GM18870 (cell line): Measurements from ENCODE around the gene CRACDL.

Experiments
- ATAC-seq: cut with Tn5 transposase; IDR thresholded peaks from one replicate; pipeline ENCODE4 v1.9.1; 2021; ENCODE audit warnings: moderate library complexity; ENCODE audit not compliant: unreplicated experiment

Gene CRACDL

DNA sequence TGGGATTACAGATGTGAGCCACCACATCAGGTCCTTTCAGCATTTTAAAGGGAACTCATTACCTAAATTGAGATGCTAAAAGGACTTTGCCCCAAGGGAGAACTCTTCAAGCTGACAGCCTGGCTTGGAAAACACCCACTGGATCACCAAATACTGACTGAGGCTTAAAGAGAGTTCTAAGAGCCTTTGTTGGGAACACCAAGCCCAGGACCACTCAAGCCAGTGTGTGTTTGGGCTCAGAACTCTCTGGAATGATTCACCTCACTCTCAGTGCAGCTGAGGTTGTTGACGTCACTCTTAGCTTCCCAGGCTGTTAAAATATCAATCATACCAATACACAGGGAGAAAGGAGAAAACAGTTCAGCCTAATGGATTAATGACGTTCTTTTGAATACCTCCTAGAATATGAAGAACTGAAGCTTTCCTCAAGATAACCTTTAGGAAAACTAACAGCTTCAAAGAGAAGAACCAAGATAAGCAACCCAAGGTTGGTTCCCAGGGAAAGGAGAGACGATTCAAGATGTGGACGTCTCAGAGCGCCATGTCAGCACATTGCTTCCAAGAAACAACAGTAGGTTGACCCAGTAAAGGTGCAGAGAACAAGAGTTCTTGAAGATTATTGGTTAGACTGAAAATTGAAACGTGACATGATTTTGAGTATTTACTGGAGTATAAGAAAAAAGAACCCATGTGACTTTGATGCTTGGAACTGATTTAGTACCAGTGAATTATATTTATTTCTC is 157.1 kb downstream of the CRACDL start:
- ATAC-seq, result no peak

DNA sequence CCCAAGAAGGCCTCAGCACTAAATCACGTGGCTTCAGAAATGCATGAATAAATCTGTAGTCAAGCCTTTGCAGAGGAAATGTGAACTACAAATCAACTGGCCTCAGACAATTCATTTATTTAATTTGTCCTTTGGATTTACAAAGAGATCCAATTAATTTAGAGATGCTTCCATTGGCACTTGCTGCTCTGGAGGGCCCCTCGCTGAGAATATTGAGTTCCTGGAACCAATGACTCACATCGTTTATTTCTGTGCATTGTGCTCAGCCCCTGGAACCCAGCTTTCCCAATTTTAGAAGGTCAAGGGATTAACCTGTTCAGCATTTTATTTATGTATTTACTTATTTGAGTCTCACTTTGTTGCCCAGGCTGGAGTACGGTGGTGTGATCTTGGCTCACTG is 157.9 kb downstream of the CRACDL start:
- no peak for ATAC-seq

DNA sequence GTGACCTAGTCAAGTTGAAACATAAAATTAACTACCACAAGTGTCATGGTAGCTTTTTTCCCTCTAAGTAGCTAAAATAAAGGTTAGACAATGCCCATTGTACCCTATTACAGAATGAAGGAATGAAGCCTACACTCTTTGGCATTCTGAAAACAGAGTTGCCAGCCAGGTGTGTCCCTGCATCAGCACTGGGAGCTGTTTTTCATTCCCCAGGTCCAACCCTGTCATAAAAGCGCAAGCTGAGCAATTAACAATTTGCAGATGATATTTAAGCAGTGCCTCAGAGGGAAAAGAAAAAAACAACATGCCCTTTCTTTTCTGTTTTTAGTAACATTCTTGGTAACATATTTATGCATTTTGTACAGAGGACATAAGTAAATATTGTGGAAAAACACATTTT is 158.3 kb downstream of the CRACDL start:
- no peak for ATAC-seq

DNA sequence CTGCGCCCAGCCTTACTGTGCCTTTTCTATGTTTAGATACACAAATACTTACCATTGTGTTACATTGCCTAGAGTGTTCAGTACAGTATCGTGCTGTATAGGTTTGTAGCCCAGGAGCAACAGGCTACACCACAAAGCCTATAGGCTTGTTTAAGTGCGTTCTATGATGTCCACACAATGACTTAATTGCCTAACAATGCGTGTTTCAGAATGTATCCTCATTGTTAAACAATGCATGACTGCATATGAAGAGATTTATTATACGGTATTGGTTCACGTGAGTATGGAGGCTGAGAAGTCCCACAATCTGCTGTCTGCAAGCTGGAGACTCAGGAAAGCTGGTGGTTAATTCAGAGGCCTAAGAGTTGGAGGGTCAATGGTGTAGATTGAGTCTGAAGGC is 158.9 kb downstream of the CRACDL start:
- no peak for ATAC-seq

GRCh38 chr2:98776136-98776535 is 159.9 kb downstream of the CRACDL start:
- ATAC-seq, result no peak

DNA sequence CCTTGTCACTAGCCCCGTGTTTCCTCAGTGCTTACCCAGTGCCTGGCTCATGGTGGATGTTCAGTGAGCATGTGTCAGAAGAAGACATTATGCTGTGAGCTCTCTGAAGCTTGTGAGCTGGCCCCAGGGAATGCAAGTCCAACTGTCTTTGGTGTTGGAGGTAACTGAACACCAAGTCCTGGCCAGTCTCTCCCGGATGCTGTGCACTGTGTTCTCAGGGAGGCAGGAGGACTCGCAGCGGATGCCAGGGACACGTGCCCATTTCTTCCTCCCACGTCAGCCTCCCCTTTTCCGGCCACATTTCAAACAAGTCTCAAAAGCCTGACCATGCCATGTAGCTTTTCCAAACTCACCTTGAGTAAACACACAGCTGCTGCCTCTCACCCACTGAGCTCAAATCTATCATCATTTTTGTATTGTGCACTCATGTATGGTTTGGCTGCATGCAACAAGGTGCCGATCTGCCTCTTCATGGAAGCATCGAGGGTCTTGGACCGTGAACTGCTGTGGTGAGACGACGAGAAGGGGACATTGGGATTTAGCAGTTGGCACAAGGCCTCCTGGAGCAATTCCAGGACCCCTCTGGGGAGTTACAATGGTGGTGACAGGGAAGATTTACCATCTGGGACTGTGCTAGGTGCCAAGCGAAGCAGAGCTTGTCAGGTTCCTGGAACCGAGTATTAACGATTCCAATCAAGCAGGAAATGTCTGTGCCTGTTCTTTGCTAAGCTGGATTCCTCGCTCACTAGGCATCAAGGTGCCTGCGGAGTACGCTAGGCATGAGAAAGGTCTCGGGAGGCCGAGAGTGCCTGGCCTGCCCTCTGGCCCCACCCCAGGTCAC is 160.7 kb downstream of the CRACDL start:
- ATAC-seq, result no peak

- ATAC-seq, result no peak
Observed at GRCh38 chr2:98773907-98774306, 162.1 kb downstream of the CRACDL start.

GRCh38 chr2:98773169-98773568 is 162.9 kb downstream of the CRACDL start:
- no peak for ATAC-seq

DNA sequence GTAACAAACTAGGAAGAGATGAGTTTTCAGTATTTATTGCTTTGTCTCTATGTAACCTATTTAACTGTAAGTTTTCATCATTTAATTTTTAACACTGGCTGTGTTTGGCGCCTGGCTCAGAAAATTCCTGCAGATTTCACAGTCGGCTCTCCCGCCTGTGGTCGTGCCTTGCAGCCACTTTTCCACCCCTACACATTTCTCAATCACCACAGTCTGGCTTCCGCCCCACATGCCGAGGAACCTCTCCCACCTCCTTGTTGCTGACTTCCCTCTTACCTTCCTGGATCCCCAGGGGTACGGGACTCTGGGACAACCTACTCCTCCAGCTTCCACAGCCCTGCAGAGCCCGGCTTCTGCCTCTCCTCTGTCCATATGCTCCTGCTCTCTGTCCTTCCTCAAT is 163.5 kb downstream of the CRACDL start:
- ATAC-seq, result no peak

GRCh38 chr2:98771721-98772524 is 164.1 kb downstream of the CRACDL start:
- no peak for ATAC-seq

- ATAC-seq, result no peak
Observed at GRCh38 chr2:98771264-98771663, 164.8 kb downstream of the CRACDL start.

- ATAC-seq, result no peak
Observed at GRCh38 chr2:98769784-98770183, 166.2 kb downstream of the CRACDL start.

GRCh38 chr2:98769114-98769476 is 166.9 kb downstream of the CRACDL start:
- ATAC-seq, result no peak

- ATAC-seq, result no peak
Observed at GRCh38 chr2:98768384-98769113, 167.5 kb downstream of the CRACDL start.

GRCh38 chr2:98764499-98764898 is 171.5 kb downstream of the CRACDL start:
- ATAC-seq, result no peak

GRCh38 chr2:98763209-98763951 is 172.6 kb downstream of the CRACDL start:
- no peak for ATAC-seq

DNA sequence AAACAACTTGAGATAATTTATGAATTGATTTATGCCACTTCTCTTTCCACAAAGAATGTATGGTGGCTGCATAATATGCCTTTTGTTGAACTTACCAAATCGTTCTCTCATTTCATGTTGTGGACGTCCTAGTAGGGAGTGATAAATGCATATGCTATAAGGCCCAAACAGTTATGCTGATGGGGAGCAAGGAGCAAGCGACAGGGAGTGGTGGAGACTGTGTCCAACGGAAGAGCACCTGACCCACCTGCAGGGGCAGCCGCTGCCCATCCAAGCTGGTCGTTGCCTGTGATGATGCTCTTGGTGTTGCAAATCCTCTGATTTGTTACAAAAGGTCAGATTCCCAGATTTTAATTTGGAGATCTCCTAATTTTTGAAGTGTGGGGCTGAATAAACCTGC is 174.1 kb downstream of the CRACDL start:
- ATAC-seq, result no peak

DNA sequence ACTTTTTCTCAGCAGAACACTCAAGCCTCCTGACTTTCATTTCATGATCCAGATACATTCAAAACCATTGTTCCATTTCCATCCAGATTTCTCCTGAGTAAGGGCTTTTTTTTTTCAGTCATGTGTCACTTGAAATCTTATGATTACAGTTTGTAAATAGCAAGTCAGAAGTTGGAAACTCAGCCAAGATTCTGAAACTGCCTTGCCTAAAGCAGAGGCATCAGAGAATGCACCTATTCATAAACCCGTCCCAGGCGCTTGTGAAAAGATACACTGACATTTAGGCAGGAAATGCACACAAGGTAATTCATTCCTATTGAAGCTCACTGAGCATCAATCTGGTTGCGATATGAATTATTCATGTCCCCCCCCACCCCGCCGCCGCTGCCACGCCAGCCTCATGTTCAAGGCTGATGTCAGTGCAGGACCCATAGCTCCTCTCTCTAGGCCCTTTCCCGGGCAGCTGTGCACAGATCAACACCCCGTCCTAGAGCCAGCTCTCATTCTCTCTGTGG is 174.7 kb downstream of the CRACDL start:
- no peak for ATAC-seq

GRCh38 chr2:98759827-98760625 is 176.0 kb downstream of the CRACDL start:
- ATAC-seq, result no peak
